Measurements from ENCODE around the gene SHE. TPM values are rescaled to one million over a fixed set of nuclear protein-coding genes. Genes with fewer than 3 reads are reported as not detected.

SHE gene
- total and polyA plus RNA-seq, 2 of the 8 experiments (the other 6 are each of a cell fraction or from before 2014, with no cell fraction given) = 0.44 to 0.45 TPM

GRCh38 chr1:154502744-154503115 is 518 bp upstream of the SHE start (continued):
- TF ChIP-seq KDM4A (IDR thresholded peaks at IDR 0.05; ENCODE audit: low read depth, low read length, severe bottlenecking) = peak; percentile 42

Measured in H1 (cell line).